Fibroblast of lung (primary cell): ENCODE measurements around the gene KIF26B.

ENCODE experiments used
- EZH2 ChIP-seq: IDR thresholded peaks from 2 replicates; pipeline ENCODE4 v1.5.1; 2012; ENCODE audit warnings: low read length, control low read depth, mild to moderate bottlenecking; ENCODE audit errors: missing control alignments
- TF ChIP-seq, protein P1 (sequence below), 2 donors: IDR thresholded peaks in 1 of 2; conservative IDR thresholded peaks in 1 of 2; 1 replicate in 1 of 2; 2 replicates in 1 of 2; pipeline ENCODE4 v1.5.1; 2011 to 2012; ENCODE audit warnings: low read length in 2 of 2, control low read depth in 1 of 2, inconsistent platforms in 1 of 2, low read depth in 1 of 2, mild to moderate bottlenecking in 1 of 2

DNA sequence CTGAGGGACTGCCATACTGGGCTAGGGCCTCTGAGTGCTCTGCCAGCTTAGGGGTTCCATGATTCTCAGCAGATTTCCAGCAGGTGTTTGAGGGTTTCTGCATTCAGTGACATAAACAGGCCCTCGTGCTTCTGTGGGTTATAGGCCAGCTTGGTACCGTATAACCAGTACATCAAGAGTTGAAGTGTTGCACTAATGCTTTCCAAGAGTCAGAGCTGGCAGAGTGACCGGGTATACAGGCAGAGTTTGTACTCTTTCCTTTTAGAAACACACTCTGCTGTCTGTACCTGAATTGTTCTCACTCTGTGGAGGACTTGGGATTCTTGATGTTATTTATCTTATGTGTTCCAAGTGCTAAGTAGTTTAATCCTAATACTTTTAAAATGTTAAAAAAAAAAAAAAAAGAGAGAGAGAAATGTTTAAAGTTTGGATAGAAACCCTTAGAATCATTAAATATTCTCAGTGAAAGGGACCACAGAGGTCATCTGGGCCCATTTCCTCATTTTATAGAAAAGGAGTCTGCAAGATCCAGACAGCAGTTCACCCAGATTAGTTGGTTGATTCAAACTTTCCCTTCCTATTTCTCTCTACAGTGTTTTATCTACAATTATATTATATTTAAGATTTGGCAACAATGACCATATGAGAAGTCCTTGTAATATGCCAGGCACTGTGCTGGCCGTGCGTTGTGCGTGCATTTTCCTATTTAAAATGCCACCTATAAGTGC is 325.8 kb downstream of the KIF26B start:
- TF ChIP-seq, protein P1, sequence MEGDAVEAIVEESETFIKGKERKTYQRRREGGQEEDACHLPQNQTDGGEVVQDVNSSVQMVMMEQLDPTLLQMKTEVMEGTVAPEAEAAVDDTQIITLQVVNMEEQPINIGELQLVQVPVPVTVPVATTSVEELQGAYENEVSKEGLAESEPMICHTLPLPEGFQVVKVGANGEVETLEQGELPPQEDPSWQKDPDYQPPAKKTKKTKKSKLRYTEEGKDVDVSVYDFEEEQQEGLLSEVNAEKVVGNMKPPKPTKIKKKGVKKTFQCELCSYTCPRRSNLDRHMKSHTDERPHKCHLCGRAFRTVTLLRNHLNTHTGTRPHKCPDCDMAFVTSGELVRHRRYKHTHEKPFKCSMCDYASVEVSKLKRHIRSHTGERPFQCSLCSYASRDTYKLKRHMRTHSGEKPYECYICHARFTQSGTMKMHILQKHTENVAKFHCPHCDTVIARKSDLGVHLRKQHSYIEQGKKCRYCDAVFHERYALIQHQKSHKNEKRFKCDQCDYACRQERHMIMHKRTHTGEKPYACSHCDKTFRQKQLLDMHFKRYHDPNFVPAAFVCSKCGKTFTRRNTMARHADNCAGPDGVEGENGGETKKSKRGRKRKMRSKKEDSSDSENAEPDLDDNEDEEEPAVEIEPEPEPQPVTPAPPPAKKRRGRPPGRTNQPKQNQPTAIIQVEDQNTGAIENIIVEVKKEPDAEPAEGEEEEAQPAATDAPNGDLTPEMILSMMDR (conservative IDR thresholded peaks at IDR 0.05 in 1 of 2, IDR thresholded peaks at IDR 0.05 in 1 of 2; ENCODE audit: low read depth in 1 of 2, low read length in 2 of 2), result no peak
- no peak for TF ChIP-seq EZH2
